ENCODE measurements around the gene HAPSTR1. TPM values are rescaled to one million over a fixed set of nuclear protein-coding genes. Genes with fewer than 3 reads are reported as not detected.

The HAPSTR1 gene
- total and polyA plus RNA-seq, 7 donors = 12.6 to 47.6 (median 43.8) TPM

DNA sequence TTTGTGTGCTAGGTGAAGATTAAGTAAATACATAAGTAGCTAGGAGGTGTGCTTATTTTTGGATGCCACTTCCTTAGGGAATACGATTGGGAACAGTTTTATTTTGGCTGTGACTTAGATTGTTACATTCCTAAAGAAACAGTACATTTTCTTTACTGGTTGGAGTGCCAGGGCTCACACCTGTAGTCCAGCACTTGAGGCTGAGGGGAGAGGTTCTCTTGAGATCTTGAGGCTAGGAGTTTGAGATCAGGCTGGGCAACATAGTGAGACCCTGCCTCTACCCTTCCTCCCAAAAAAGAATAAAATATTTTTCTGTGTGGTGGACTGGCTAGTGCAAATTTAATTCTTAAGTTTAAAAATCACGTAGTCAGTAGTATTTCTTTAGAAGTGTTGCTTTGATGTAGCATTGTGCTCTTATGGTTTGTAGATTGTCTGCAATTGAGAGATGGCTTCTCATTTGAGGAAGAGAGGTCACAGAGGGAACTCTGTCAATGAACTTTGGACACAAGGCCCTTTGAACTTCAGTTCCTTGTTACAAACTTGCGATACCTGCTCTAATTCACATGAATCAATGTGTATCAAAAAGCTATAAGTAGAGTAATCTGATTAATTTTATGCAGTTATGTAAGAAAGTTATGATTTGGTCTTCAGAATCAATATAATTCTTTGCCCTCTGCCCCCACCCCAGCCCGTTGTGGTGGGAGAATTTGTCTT is 7.1 kb downstream of the HAPSTR1 start:
- H3K27me3 ChIP-seq = no peaks in the 10 kb centered on the region
- TF ChIP-seq POLR2AphosphoS5 (IDR thresholded peaks at IDR 0.05) (no peak), POLR2A (IDR thresholded peaks at IDR 0.05) (no peak), CTCF (IDR thresholded peaks at IDR 0.05) (no peak), EP300 (IDR thresholded peaks at IDR 0.05) (no peak)
- peaks cover 0 to 100% (median 94%) of the 10 kb centered on the region in 4 donors for H3K4me1 ChIP-seq
- no peak for DNase-seq
- peak overlapping the region in 3 of 4 donors; percentile 7 to 34 (median 32) for H3K27ac ChIP-seq
- peaks cover 6 to 25% (median 7%) of the 10 kb centered on the region in 4 donors for H3K36me3 ChIP-seq
- H3K9me3 ChIP-seq = no peaks in the 10 kb centered on the region
- no peak overlapping the region for H3K4me3 ChIP-seq
- intact Hi-C loops (cut with DNase I) = loop anchor here (10.0 kb wide), 2 partner anchors 304 to 1646 kb away; partner anchors contain the start of genes NUBP1, PMM2 and TMEM186
- 19 to 39% methylated on average over 4 of the region's 4 CpGs for WGBS, 2 donors

GRCh38 chr16:9099131-9099625 is 7.7 kb downstream of the HAPSTR1 start:
- H3K9me3 ChIP-seq = no peaks in the 10 kb centered on the region
- intact Hi-C loops (cut with DNase I) = loop anchor here (10.0 kb wide), 2 partner anchors 304 to 1646 kb away; partner anchors contain the start of genes NUBP1, PMM2 and TMEM186
- H3K27me3 ChIP-seq = no peaks in the 10 kb centered on the region
- TF ChIP-seq POLR2A (IDR thresholded peaks at IDR 0.05) (no peak), EP300 (IDR thresholded peaks at IDR 0.05) (no peak), POLR2AphosphoS5 (IDR thresholded peaks at IDR 0.05) (no peak), CTCF (IDR thresholded peaks at IDR 0.05) (no peak)
- peak overlapping the region; percentile 32 to 36 (median 34) for H3K27ac ChIP-seq
- DNase-seq = no peak
- H3K36me3 ChIP-seq = peaks cover 9 to 31% (median 13%) of the 10 kb centered on the region in 4 donors
- peaks cover 0 to 100% (median 94%) of the 10 kb centered on the region in 4 donors for H3K4me1 ChIP-seq
- no peak overlapping the region for H3K4me3 ChIP-seq
- WGBS, 2 donors = 33 to 40% methylated on average over 5 of the region's 5 CpGs

DNA sequence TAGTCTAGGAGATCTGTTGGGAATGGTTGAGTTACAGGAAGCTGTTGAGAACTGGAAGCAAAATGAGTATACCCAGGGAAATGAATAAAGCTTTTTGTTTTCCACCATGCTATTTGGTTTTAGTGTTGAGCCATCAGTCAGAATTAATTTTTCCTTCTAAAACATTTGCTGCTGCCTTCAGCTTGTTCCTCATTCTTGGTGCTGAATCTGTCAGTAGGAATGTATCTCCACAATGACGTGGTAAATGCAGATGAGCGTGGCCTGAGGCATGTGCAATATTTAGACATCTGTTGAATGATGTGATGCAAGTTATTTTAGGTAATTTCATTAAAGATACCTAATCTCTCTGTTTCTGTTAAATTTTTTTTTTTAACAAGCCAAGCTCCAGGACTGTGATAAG is 10.9 kb downstream of the HAPSTR1 start:
- peak overlapping the region in 2 of 4 donors; percentile 7 to 54 for H3K27ac ChIP-seq
- no peaks in the 10 kb centered on the region for H3K9me3 ChIP-seq
- H3K4me1 ChIP-seq = peaks cover 0 to 100% (median 89%) of the 10 kb centered on the region in 4 donors

DNA sequence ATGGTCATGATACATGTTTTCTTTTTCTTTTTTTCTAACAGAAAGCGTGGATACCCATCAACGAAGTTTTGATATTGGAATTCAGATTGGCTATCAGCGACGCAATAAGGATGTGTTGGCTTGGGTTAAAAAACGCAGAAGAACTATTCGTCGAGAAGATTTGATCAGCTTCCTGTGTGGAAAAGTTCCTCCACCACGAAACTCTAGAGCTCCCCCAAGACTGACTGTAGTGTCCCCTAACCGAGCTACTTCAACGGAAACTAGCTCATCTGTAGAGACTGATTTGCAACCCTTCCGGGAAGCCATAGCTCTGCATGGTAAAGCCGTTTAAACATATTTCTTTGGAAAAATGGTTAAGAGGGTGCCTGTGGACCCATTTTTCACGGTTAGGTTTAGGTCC is 11.5 kb downstream of the HAPSTR1 start:
- 78 to 89% methylated on average over 13 of the region's 13 CpGs for whole genome bisulfite sequencing, 2 donors
- intact Hi-C loops (cut with DNase I) = no loop called here
- Histone ChIP-seq H3K27me3 (no peaks in the 10 kb centered on the region), H3K9me3 (no peaks in the 10 kb centered on the region), H3K36me3 (peaks cover 9 to 35% (median 19%) of the 10 kb centered on the region in 4 donors), H3K4me3 (no peak overlapping the region), H3K4me1 (peaks cover 0 to 100% (median 89%) of the 10 kb centered on the region in 4 donors), H3K27ac (peak overlapping the region in 1 of 4 donors; percentile 54)
- no peak for TF ChIP-seq POLR2AphosphoS5 (IDR thresholded peaks at IDR 0.05)
- DNase-seq = no peak

More for the DNA sequence above, 10.9 kb downstream of the HAPSTR1 start:
- intact Hi-C loops (cut with DNase I) = no loop called here
- WGBS, 2 donors = 34 to 81% methylated on average over 2 of the region's 2 CpGs
- no peak for TF ChIP-seq EP300 (IDR thresholded peaks at IDR 0.05)
- TF ChIP-seq POLR2AphosphoS5 (IDR thresholded peaks at IDR 0.05) = no peak
- no peak for TF ChIP-seq CTCF (IDR thresholded peaks at IDR 0.05)
- no peak for TF ChIP-seq POLR2A (IDR thresholded peaks at IDR 0.05)
- no peaks in the 10 kb centered on the region for H3K27me3 ChIP-seq
- DNase-seq = no peak
- H3K4me3 ChIP-seq = no peak overlapping the region
- H3K36me3 ChIP-seq = peaks cover 9 to 35% (median 19%) of the 10 kb centered on the region in 4 donors

GRCh38 chr16:9103546-9103945 is 12.1 kb downstream of the HAPSTR1 start:
- DNase-seq = no peak
- no peak overlapping the region for H3K27ac ChIP-seq
- peaks cover 9 to 41% (median 19%) of the 10 kb centered on the region in 4 donors for H3K36me3 ChIP-seq
- H3K9me3 ChIP-seq = no peaks in the 10 kb centered on the region
- 76 to 79% methylated on average over 3 of the region's 3 CpGs for WGBS, 2 donors
- TF ChIP-seq POLR2A (IDR thresholded peaks at IDR 0.05) (no peak), EP300 (IDR thresholded peaks at IDR 0.05) (no peak), CTCF (IDR thresholded peaks at IDR 0.05) (no peak), POLR2AphosphoS5 (IDR thresholded peaks at IDR 0.05) (no peak)
- H3K4me1 ChIP-seq = peaks cover 0 to 100% (median 88%) of the 10 kb centered on the region in 4 donors
- H3K27me3 ChIP-seq = no peaks in the 10 kb centered on the region
- H3K4me3 ChIP-seq = no peak overlapping the region
- intact Hi-C loops (cut with DNase I) = no loop called here
